DND-41 (cell line): Measurements from ENCODE around the gene KRT27.

ENCODE experiments used
- ATAC-seq: fragments of 200-7000 bp; cut with Tn5 transposase; 3 replicates; pipeline ENCODE4 v1.9.1; 2021; ENCODE audit warnings: low read depth; ENCODE audit not compliant: insufficient read depth
- DNase-seq: peaks from one replicate; pipeline ENCODE4 v3.0.0-alpha.2; 2020
- H2AFZ ChIP-seq: 2 replicates; pipeline ENCODE4 v1.6.0; 2012; ENCODE audit warnings: low read depth, low read length
- H3K27ac ChIP-seq: 2 replicates; pipeline ENCODE4 v1.5.1; 2012; ENCODE audit warnings: low read length, inconsistent platforms
- H3K27me3 ChIP-seq: fragments of 200-600 bp; sonication (generic); 2 replicates; pipeline ENCODE4 v1.6.0; 2012; ENCODE audit warnings: low read length, mild to moderate bottlenecking, inconsistent platforms; ENCODE audit not compliant: insufficient read depth, poor library complexity
- H3K36me3 ChIP-seq: 2 replicates; pipeline ENCODE4 v1.5.1; 2012; ENCODE audit warnings: low read length, inconsistent platforms; ENCODE audit not compliant: insufficient read depth
- H3K4me1 ChIP-seq: 2 replicates; pipeline ENCODE4 v1.5.1; 2012; ENCODE audit warnings: mild to moderate bottlenecking, low read length; ENCODE audit not compliant: insufficient read depth
- H3K4me2 ChIP-seq: 2 replicates; pipeline ENCODE4 v1.6.0; 2012; ENCODE audit warnings: mild to moderate bottlenecking, moderate library complexity, low read length, inconsistent platforms; ENCODE audit not compliant: insufficient read depth
- H3K4me3 ChIP-seq, 2 experiments: fragments of 200-600 bp in 1 of 2; shearing (Covaris generic) in 1 of 2; 2 replicates each; pipeline ENCODE4 v1.5.1; 2012 to 2016; ENCODE audit warnings: inconsistent platforms in 2 of 2, low read length in 2 of 2, mild to moderate bottlenecking in 2 of 2, low read depth in 1 of 2, moderate library complexity in 1 of 2
- H3K79me2 ChIP-seq: 2 replicates; pipeline ENCODE4 v1.6.0; 2012; ENCODE audit warnings: low read length, inconsistent platforms; ENCODE audit not compliant: insufficient read depth
- H3K9ac ChIP-seq: 2 replicates; pipeline ENCODE4 v1.6.0; 2012; ENCODE audit warnings: low read depth, mild to moderate bottlenecking, inconsistent platforms, low read length, moderate library complexity
- H3K9me3 ChIP-seq: 2 replicates; pipeline ENCODE4 v1.5.1; 2012; ENCODE audit warnings: low read length, moderate library complexity, mild to moderate bottlenecking, inconsistent platforms; ENCODE audit not compliant: insufficient read depth, severe bottlenecking
- H4K20me1 ChIP-seq: 2 replicates; pipeline ENCODE4 v1.6.0; 2012; ENCODE audit warnings: low read length; ENCODE audit not compliant: insufficient read depth
- EZH2 ChIP-seq: IDR thresholded peaks from 3 replicates; pipeline ENCODE4 v1.6.1; 2012; ENCODE audit warnings: borderline replicate concordance, low read depth, mild to moderate bottlenecking, moderate library complexity, low read length, inconsistent platforms; ENCODE audit not compliant: severe bottlenecking
- TF ChIP-seq, protein P1 (sequence below): IDR thresholded peaks from 2 replicates; pipeline ENCODE4 v1.5.1; 2012; ENCODE audit warnings: borderline replicate concordance, low read length, moderate library complexity, mild to moderate bottlenecking; ENCODE audit not compliant: poor library complexity, severe bottlenecking; ENCODE audit errors: extremely low read depth

KRT27 gene

DNA sequence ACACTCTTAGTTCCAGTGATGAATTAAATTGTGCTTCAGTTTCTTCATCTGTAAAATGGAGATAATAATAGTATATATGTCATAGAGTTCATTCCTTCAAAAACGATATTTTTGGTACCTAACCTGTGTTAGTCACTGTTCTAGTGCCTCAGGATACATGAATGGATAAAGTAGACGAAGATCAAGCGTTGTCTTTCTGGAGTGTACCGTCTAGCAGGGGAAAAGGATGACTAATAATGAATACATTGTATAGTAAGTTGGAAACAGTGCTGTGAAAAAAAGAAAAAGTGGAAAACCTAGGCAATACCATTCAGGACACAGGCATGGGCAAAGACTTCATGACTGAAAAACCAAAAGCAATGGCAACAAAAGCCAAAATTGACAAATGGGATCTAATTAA, 31.5 kb upstream of the KRT27 start:
- H3K27ac ChIP-seq, result no peak overlapping the region
- H3K4me2 ChIP-seq, result no peak overlapping the region
- H2AFZ ChIP-seq, result no peak overlapping the region
- H4K20me1 ChIP-seq, result no peaks in the 10 kb centered on the region
- DNase-seq, result no peak
- no peaks in the 10 kb centered on the region for H3K27me3 ChIP-seq
- no peaks in the 10 kb centered on the region for H3K9me3 ChIP-seq
- H3K79me2 ChIP-seq, result peaks cover 10% of the 10 kb centered on the region
- peaks cover 14% of the 10 kb centered on the region for H3K4me1 ChIP-seq
- ATAC-seq, result no peak
- TF ChIP-seq EZH2, result no peak
- TF ChIP-seq, protein P1, sequence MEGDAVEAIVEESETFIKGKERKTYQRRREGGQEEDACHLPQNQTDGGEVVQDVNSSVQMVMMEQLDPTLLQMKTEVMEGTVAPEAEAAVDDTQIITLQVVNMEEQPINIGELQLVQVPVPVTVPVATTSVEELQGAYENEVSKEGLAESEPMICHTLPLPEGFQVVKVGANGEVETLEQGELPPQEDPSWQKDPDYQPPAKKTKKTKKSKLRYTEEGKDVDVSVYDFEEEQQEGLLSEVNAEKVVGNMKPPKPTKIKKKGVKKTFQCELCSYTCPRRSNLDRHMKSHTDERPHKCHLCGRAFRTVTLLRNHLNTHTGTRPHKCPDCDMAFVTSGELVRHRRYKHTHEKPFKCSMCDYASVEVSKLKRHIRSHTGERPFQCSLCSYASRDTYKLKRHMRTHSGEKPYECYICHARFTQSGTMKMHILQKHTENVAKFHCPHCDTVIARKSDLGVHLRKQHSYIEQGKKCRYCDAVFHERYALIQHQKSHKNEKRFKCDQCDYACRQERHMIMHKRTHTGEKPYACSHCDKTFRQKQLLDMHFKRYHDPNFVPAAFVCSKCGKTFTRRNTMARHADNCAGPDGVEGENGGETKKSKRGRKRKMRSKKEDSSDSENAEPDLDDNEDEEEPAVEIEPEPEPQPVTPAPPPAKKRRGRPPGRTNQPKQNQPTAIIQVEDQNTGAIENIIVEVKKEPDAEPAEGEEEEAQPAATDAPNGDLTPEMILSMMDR, result no peak
- H3K36me3 ChIP-seq, result peaks cover 6% of the 10 kb centered on the region
- H3K4me3 ChIP-seq, result no peak overlapping the region
- no peak overlapping the region for H3K9ac ChIP-seq

GRCh38 chr17:40812639-40813038, 30.3 kb upstream of the KRT27 start:
- no peaks in the 10 kb centered on the region for H3K27me3 ChIP-seq
- H3K36me3 ChIP-seq, result peaks cover 6% of the 10 kb centered on the region
- H4K20me1 ChIP-seq, result no peaks in the 10 kb centered on the region
- H3K4me2 ChIP-seq, result no peak overlapping the region
- ATAC-seq, result no peak
- H3K27ac ChIP-seq, result no peak overlapping the region
- no peak for DNase-seq
- H3K9ac ChIP-seq, result no peak overlapping the region
- no peak overlapping the region for H3K4me3 ChIP-seq
- H3K79me2 ChIP-seq, result 0 out of 2 replicates have a peak, but pooled peaks cover 4% of the 10 kb centered on the region
- no peaks in the 10 kb centered on the region for H3K9me3 ChIP-seq
- no peak overlapping the region for H2AFZ ChIP-seq
- peaks cover 7% of the 10 kb centered on the region for H3K4me1 ChIP-seq
- TF ChIP-seq EZH2, result no peak
- TF ChIP-seq, protein P1, result no peak

- no peak for TF ChIP-seq EZH2
- TF ChIP-seq, protein P1, result no peak
- Histone ChIP-seq H3K4me3 (no peak overlapping the region), H3K9ac (no peak overlapping the region), H4K20me1 (no peaks in the 10 kb centered on the region), H2AFZ (no peak overlapping the region), H3K36me3 (no peaks in the 10 kb centered on the region), H3K4me1 (no peaks in the 10 kb centered on the region), H3K27me3 (peaks cover 12% of the 10 kb centered on the region), H3K27ac (no peak overlapping the region), H3K4me2 (no peak overlapping the region), H3K9me3 (no peaks in the 10 kb centered on the region), H3K79me2 (no peaks in the 10 kb centered on the region)
- DNase-seq (no peak), ATAC-seq (no peak)
These were observed 28.1 kb upstream of the KRT27 start for GRCh38 chr17:40810494-40810893.

DNA sequence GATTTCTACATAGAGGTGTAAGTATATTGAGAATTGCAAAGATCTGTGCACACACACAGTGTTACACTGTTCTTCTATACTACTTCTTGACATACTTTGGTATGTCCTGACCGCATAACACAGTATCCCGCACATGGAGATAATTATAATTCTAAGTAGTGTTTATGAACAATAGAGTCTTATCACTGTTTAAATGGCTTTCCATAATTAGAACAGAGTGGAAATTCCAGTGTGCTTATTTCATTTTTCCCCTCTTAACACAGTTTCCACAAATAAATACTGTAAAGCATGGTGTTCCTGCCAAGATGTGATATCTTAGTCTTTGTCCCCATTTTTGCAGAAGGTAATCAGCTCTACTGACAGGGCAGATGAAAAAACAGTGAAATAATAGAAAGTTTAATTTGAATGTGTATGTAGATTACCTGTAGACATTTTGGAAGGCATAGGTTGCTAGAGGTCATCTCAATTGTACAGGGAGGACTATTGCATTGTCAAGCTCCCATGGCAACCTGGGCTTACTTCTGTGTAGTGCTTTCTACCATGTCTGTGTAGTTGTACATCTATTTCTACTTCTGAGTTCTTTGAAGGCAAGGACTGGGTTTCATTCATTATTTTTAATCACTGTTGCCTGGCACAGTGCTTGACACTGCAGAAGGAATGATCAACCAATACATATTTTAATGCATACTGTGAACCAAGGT, 27.5 kb upstream of the KRT27 start:
- ATAC-seq, result no peak
- Histone ChIP-seq H3K4me3 (no peak overlapping the region), H2AFZ (no peak overlapping the region), H3K27ac (no peak overlapping the region), H3K27me3 (peaks cover 12% of the 10 kb centered on the region), H3K36me3 (no peaks in the 10 kb centered on the region), H3K79me2 (no peaks in the 10 kb centered on the region), H3K4me2 (no peak overlapping the region), H3K4me1 (no peaks in the 10 kb centered on the region), H3K9me3 (no peaks in the 10 kb centered on the region), H3K9ac (no peak overlapping the region), H4K20me1 (no peaks in the 10 kb centered on the region)
- DNase-seq, result no peak
- TF ChIP-seq EZH2, result no peak
- TF ChIP-seq, protein P1, result no peak
